Natural killer cell (primary cell): ENCODE data around the gene SHANK2. TPM values are rescaled to one million over a fixed set of nuclear protein-coding genes. Genes with fewer than 3 reads are reported as not detected.

Experiments used
- ATAC-seq, 3 donors: fragments of 150-1000 bp in 2 of 3; fragments of 200-7000 bp in 1 of 3; cut with Tn5 transposase; 1 replicate in 1 of 3; 2 replicates in 2 of 3; pipeline ENCODE4 v1.10.0; 2021; ENCODE audit warnings: mild to moderate bottlenecking in 2 of 3, moderate library complexity in 2 of 3
- DNase-seq, 2 donors: peaks; one replicate each; pipeline versions ENCODE4 v3.0.0 to v3.0.0-alpha.2; 2013 to 2021; ENCODE audit warnings: mixed read lengths in 1 of 2
- H3K27ac ChIP-seq: one replicate; pipeline ENCODE4 v1.5.1; 2013; ENCODE audit warnings: mild to moderate bottlenecking, low read length
- H3K27me3 ChIP-seq: one replicate; pipeline ENCODE4 v1.6.1; 2013; ENCODE audit warnings: low read length; ENCODE audit not compliant: control insufficient read depth, insufficient read depth
- H3K36me3 ChIP-seq: one replicate; pipeline ENCODE4 v1.6.1; 2013; ENCODE audit warnings: low read length; ENCODE audit not compliant: control insufficient read depth, insufficient read depth
- H3K4me1 ChIP-seq: one replicate; pipeline ENCODE4 v1.6.1; 2013; ENCODE audit warnings: low read length; ENCODE audit not compliant: control insufficient read depth, insufficient read depth
- H3K4me3 ChIP-seq: one replicate; pipeline ENCODE4 v1.5.1; 2013; ENCODE audit warnings: low read length
- H3K9me3 ChIP-seq: one replicate; pipeline ENCODE4 v1.6.1; 2013; ENCODE audit warnings: low read length; ENCODE audit not compliant: control insufficient read depth, insufficient read depth
- H3K27ac Mint-ChIP-seq, 2 donors: one replicate each; pipeline ENCODE4 v1.8.0; 2022; ENCODE audit warnings: mild to moderate bottlenecking in 2 of 2, mixed read lengths in 2 of 2, moderate library complexity in 1 of 2
- H3K27me3 Mint-ChIP-seq, 2 donors: one replicate each; pipeline ENCODE4 v1.8.0; 2022; ENCODE audit warnings: low read depth in 2 of 2, mixed read lengths in 2 of 2
- H3K36me3 Mint-ChIP-seq: one replicate; pipeline ENCODE4 v1.8.0; 2022; ENCODE audit warnings: mixed read lengths
- H3K4me1 Mint-ChIP-seq, 2 donors: one replicate each; pipeline ENCODE4 v1.8.0; 2022; ENCODE audit warnings: mixed read lengths in 2 of 2
- H3K4me3 Mint-ChIP-seq: one replicate; pipeline ENCODE4 v1.8.0; 2022; ENCODE audit warnings: mild to moderate bottlenecking, moderate library complexity, mixed read lengths
- H3K9me3 Mint-ChIP-seq, 2 donors: one replicate each; pipeline ENCODE4 v1.8.0; 2022; ENCODE audit warnings: mixed read lengths in 2 of 2
- WGBS: methylation state at CpG from one replicate; pipeline ENCODE4 v1.1.7; 2013; ENCODE audit warnings: missing lambda C conversion rate; ENCODE audit not compliant: insufficient coverage; 5-methylcytosine and 5-hydroxymethylcytosine counted together
- intact Hi-C: fragments of 100-400 bp; cut with micrococcal nuclease; formaldehyde crosslinking; loops from one replicate; pipeline ENCODE4 v1.14.2; 2022
- total RNA-seq, 4 donors: library from RNA; stranded (reverse); fragments of 120-200 nt in 1 of 4; gene quantifications; one replicate each; pipeline versions ENCODE4 v1.2.3 to v1.2.4, GENCODE V29; 2013 to 2022
- TF ChIP-seq, protein P1 (sequence below): fragments of 200-600 bp; IDR thresholded peaks from one replicate; pipeline ENCODE4 v1.8.0; 2022; ENCODE audit warnings: antibody characterized with exemption

SHANK2 gene
- total RNA-seq, 3 donors from 2014 or later (not counting 1 experiment from before 2014, with no cell fraction given), result 4.9 TPM; not detected in 2

DNA sequence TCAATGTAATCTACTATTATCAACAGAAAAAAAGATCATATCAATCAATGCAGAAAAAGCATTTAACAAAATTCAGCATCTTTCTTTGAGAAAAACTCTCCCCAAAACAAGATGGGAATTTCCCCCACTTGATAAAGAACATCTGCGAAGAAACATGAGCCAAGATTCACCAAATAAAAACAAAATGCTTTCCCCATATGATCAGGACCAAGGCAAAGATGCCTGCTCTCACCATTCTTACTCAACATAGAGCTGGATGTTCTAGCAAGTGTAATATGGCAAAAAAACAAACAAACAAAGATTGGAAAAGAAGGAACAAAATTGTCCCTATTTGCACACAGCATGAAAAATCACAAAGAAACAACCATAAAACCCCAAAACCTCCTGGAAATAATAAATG lies 23.4 kb downstream of the SHANK2 start:
- no peak overlapping the region for H3K27ac ChIP-seq
- ATAC-seq (no peak), DNase-seq (no peak)
- H3K4me3 Mint-ChIP-seq, result no peak overlapping the region
- no peaks in the 10 kb centered on the region for H3K9me3 ChIP-seq
- peaks cover 12% of the 10 kb centered on the region in 2 donors for H3K27me3 Mint-ChIP-seq
- intact Hi-C loops, result no loop called here
- no peak overlapping the region for H3K27ac Mint-ChIP-seq
- H3K27me3 ChIP-seq, result peaks cover 2% of the 10 kb centered on the region
- H3K4me3 ChIP-seq, result no peak overlapping the region
- peaks cover 22% of the 10 kb centered on the region for H3K36me3 Mint-ChIP-seq
- 86% methylated on average over 1 of the region's 1 CpG for WGBS
- no peaks in the 10 kb centered on the region for H3K36me3 ChIP-seq
- H3K4me1 Mint-ChIP-seq, result no peaks in the 10 kb centered on the region
- H3K4me1 ChIP-seq, result no peaks in the 10 kb centered on the region
- H3K9me3 Mint-ChIP-seq, result peaks cover 9 to 18% of the 10 kb centered on the region in 2 donors
- TF ChIP-seq, protein P1, sequence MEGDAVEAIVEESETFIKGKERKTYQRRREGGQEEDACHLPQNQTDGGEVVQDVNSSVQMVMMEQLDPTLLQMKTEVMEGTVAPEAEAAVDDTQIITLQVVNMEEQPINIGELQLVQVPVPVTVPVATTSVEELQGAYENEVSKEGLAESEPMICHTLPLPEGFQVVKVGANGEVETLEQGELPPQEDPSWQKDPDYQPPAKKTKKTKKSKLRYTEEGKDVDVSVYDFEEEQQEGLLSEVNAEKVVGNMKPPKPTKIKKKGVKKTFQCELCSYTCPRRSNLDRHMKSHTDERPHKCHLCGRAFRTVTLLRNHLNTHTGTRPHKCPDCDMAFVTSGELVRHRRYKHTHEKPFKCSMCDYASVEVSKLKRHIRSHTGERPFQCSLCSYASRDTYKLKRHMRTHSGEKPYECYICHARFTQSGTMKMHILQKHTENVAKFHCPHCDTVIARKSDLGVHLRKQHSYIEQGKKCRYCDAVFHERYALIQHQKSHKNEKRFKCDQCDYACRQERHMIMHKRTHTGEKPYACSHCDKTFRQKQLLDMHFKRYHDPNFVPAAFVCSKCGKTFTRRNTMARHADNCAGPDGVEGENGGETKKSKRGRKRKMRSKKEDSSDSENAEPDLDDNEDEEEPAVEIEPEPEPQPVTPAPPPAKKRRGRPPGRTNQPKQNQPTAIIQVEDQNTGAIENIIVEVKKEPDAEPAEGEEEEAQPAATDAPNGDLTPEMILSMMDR, result no peak

DNA sequence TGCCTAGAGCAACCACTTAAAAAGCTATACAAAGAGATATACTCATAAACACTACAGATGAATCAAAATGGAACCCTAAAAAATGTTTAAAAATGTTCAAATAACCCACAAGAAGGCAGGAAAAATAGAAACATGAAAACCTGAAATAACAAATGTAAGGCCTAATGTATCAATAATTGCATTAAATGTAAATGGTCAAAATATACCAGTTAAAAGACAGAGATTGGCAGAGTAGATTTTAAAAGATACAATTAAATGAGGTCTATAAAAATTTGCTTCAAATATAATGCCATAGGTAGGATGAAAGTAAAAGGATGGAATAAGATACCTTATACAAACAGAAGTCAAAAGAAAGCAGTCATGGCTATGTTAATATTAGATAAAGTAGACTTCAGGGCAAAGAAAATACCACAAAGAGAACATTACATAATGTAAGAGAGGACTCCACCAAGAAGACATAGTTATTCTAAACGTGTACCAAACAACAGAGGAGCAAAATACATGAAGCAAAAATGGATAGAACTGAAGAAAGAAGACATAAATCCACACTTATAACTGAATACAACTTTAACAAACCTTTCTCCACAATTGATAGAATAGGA lies 25.2 kb downstream of the SHANK2 start:
- WGBS, result 0% methylated on average over 1 of the region's 1 CpG
- ATAC-seq, result no peak
- no peak overlapping the region for H3K27ac ChIP-seq
- Mint-ChIP-seq H3K4me3 (no peak overlapping the region), H3K27me3 (peaks cover 12% of the 10 kb centered on the region in 2 donors), H3K36me3 (peaks cover 22% of the 10 kb centered on the region), H3K4me1 (no peaks in the 10 kb centered on the region), H3K27ac (no peak overlapping the region), H3K9me3 (peaks cover 9 to 18% of the 10 kb centered on the region in 2 donors)
- TF ChIP-seq, protein P1, result no peak
- H3K36me3 ChIP-seq, result no peaks in the 10 kb centered on the region
- H3K9me3 ChIP-seq, result no peaks in the 10 kb centered on the region
- intact Hi-C loops, result no loop called here
- H3K4me3 ChIP-seq, result no peak overlapping the region
- DNase-seq, result no peak
- peaks cover 2% of the 10 kb centered on the region for H3K27me3 ChIP-seq
- H3K4me1 ChIP-seq, result no peaks in the 10 kb centered on the region

DNA sequence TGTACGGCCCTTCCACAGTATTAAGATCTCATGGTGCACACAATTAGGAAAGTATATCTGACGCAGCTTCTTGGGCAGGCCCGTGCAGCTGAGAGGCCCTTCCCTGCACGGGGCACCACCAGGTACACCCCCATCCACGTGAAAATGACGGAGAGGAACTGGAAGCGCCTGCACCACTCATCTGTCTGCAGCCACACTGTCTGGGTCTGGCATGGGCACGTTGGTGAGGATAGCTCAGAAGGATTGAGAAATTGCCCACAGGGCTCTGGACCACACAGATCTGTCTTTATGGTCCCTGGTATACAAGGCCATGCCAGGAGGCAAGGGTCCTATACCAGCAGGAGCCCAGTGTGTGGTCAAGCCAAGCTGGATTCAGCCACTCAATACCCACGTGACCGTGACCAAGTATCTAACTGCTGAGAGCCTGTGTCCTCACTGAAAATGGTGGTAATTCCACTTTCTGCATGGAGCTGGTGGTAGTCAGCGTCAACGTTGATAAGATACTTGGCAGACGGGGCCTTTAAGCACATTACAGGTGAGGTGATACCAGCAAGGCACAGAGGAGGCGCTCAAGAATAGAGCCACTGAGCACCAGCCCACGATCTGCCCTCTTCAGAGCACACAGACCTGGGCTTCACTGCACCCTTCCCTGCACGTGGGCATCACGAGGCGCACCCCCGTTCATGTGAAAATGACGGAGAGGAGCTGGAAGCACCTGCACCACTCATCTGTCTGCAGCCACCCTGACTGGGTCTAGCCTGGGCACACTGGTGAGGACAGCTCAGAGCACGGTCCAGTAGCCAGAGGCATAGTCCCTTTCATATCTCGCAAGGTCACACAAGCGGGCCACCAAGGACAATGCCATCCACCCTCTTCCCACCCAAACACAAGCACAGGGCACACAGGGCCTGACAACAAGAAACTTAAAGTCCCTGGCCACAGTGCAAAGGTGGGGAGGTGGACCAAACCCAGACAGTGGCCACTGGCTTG lies 28.4 kb downstream of the SHANK2 start:
- H3K9me3 Mint-ChIP-seq, result peaks cover 7 to 18% of the 10 kb centered on the region in 2 donors
- H3K4me1 Mint-ChIP-seq, result no peaks in the 10 kb centered on the region
- peaks cover 9 to 12% of the 10 kb centered on the region in 2 donors for H3K27me3 Mint-ChIP-seq
- intact Hi-C loops, result no loop called here
- no peaks in the 10 kb centered on the region for H3K36me3 ChIP-seq
- H3K4me1 ChIP-seq, result no peaks in the 10 kb centered on the region
- TF ChIP-seq, protein P1, result no peak
- WGBS, result 89% methylated on average over 23 of the region's 23 CpGs
- DNase-seq, result no peak
- peaks cover 2% of the 10 kb centered on the region for H3K27me3 ChIP-seq
- peak in 1 of 3 donors; percentile 17 for ATAC-seq
- no peak overlapping the region for H3K4me3 ChIP-seq
- no peaks in the 10 kb centered on the region for H3K9me3 ChIP-seq
- peaks cover 22% of the 10 kb centered on the region for H3K36me3 Mint-ChIP-seq
- H3K27ac ChIP-seq, result no peak overlapping the region
- no peak overlapping the region for H3K4me3 Mint-ChIP-seq
- H3K27ac Mint-ChIP-seq, result no peak overlapping the region
